Measurements from ENCODE around the gene ZNF583.
A peak's percentile ranks its signal among the peaks of the same experiment; 100 is the strongest.

Gene ZNF583

DNA sequence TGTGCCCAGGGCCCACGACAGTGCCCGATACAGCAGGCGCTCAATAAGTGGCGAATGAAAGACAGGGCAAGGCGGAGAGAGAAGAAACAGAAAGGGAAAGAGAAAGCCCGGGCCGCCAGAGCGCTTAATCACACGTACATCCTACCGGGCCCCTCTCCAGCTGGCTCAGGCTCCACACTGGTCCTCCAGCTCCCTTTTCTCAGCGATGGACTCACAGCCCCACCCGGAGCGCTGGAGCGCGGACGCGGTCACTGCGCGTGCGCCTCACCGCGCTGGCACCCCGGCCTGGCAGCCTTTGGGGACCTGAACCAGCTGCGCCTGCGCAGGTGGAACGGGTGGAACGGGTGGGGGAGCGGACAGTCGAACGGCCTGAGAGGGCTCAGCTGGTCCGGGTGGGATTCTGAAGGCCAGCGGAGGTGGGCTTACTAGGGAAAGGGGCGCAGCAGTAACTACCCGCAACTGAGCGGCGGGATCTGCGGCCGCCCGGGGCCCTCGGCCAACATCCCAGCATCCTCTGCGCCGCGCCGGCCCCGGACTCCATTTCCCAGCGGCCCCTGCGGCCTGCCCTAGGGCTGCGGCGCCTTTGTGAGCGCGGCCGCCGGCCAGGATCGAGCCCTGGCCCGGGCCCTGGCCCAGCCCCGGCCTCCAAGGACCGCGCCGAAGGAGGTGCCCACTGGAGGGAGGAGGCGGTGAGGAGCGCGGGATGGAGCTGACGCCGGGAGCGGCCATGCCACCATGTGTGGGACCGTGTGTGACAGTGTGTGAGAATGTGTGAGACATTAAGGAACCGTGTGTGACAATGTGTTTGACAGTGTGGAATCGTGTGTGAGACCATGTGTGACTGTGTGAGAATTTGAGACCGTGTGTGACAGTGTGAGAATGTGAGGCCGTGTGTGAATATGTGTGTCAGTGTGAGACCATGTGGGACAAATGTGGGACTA is at the start of gene ZNF583:
Gene ZNF583, plus strand, starts transcription at position 569 of the 941 bp plus-strand sequence. CDS start 2,783 bp downstream, outside the sequence.
- peak within 1 kb of the TSS; percentile 91 for H3K4me3 ChIP-seq (ENCODE audit: low read length)
- TF ChIP-seq ZNF274 (IDR thresholded peaks at IDR 0.05; ENCODE audit: low read depth, low read length), result no peak

DNA sequence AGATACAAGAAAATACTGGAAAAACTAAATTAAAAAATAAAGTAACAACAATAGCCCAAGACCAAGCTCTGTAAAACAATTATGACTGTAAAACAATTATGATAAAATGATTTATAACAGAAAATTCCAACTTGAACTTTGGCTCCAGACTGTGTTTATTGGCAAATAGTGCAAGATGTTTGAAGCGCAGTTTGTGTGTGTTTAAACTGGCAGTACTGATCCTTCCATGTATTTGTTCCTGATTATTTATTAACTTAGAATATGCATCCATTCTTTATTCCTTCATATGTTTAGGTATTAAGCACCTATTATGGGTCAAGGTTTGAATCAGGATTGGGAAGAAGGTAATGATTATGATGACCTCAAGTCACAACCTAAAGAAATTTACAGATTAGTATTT is 48.6 kb upstream of the ZNF583 start:
- TF ChIP-seq ZNF274 (IDR thresholded peaks at IDR 0.05; ENCODE audit: low read depth, low read length), result no peak
- H3K4me3 ChIP-seq (ENCODE audit: low read length), result no peak overlapping the region

DNA sequence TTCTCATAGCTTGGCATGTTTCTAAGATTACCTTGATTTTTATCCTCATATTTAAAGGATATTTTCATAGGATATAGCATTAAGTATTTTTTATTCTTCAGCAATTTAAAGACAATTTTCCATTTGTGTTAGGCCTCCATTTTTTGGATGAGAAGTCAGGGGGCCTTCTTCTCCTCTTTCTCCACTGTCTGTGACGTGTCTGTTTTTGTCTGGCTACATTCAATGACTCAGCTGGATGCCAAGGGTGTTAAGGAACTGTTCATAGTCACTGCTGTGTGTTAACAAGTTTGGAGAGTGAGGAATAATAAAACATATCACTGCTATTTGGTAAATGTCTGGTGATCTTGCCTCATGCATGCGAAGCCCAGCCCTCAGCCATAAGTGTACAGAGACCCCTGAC is 47.2 kb upstream of the ZNF583 start:
- H3K4me3 ChIP-seq (ENCODE audit: low read length), result no peak overlapping the region
- no peak for TF ChIP-seq ZNF274 (IDR thresholded peaks at IDR 0.05; ENCODE audit: low read depth, low read length)

DNA sequence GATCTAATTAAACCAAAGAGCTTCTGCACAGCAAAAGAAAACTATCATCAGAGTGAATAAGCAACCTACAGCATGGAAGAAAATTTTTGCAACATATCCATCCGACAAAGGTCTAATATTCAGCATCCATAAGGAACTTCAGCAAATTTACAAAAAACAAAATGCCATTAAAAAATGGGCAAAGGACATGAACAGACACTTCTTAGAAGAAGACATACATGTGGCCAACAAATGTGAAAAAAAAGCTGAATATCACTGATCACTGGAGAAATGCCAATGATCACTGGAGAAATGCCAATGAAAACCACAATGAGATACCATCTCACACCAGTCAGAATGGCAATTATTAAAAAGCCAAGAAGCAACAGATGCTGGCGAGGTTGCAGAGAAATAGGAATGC is 43.3 kb upstream of the ZNF583 start:
- no peak overlapping the region for H3K4me3 ChIP-seq (ENCODE audit: low read length)
- no peak for TF ChIP-seq ZNF274 (IDR thresholded peaks at IDR 0.05; ENCODE audit: low read depth, low read length)

DNA sequence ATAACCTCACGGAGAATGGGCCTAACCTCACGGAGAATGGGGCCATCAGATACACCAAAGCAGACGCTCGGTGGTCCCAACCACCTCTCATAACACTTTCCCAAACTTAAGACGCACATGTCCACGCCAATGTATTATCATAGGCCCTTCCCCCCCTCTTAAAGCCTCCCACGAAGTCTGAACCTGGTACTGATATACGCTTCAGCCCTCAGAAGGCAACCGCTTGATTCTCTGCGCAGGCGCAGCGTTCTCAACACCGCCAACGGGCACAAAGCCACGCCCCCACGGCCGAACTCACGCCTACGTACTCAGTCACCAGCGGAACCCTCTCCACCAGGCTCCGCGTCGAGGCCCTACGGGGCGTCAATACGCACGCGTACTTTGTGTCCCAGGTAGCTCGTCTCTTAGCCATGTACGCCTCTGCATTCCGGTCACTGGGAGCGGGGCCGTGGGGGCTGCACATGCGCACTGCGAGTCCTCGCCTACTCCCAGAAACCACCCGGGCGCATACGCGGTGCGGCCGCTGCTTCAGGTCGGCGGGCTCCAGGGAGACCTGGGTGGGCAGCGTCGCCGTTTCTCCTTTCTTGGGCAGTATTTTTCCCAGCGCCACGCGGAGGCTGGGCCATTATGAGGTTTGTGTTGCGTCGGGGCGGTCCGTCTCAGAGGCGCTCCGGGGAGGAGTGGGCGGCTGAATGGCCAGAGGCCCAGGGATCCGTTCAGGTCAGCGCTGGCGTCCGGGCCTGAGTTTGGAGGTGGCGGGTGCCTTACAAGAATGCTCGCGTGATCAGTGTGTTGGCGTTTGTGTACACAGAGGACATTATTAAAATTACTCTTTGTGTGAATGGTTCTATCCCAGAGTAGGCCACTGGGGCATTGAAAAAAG is 36.1 kb upstream of the ZNF583 start:
- peak overlapping the region; percentile 56 for H3K4me3 ChIP-seq (ENCODE audit: low read length)
- TF ChIP-seq ZNF274 (IDR thresholded peaks at IDR 0.05; ENCODE audit: low read depth, low read length), result no peak

DNA sequence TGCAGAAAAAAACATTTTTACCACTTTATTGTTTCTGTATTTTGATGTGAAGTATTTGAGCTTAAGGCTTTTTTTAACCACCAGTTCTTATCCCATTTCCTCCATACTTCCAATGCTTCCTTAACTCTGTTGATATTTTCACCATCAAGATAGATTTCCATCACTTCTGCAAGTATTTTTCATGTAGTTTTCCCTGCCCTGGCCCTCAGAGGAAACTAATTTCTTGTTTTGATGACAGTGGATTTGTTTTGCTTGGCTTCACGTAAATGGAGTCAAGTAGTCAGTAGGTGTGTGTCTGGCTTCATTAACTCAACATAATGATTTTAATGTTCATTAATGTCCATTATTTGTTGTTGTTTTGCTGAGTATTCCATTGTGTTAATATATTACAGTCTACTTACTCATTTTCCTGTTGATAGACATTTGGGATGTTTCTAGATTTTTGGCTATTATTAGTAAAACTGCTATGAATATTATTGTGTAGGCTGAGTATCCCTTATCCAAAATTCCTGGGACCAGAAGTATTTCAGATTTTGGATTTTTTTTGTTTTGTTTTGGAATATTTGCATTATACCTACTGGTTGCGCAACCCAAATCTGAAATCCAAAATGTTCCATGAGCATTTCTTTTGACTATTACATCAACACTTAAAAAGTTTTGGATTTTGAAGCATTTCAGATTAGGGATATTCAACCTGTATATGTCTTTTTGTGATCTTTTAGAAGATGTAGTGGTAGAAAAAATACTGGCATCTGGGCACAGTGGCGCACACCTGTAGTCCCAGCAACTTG is 34.1 kb upstream of the ZNF583 start:
- H3K4me3 ChIP-seq (ENCODE audit: low read length), result no peak overlapping the region
- TF ChIP-seq ZNF274 (IDR thresholded peaks at IDR 0.05; ENCODE audit: low read depth, low read length), result no peak

DNA sequence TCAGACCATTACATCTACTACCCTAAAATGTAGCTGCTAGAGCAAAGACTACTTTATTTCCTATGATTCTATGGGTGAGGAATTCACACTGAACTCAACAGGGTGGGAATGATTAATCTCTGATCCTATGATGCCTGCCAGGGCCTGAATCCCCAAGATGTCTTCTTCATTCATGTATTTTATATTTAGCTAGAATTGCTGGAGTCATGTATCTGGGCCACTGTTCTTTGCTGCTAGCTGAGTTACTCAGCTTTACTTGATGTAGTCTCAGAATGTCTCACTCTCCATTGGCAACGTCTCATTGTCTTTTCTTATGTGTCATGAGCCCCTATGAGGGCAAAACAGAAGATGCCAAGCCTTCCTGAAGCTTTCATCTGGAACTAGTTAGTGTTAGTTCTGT is 31.9 kb upstream of the ZNF583 start:
- no peak overlapping the region for H3K4me3 ChIP-seq (ENCODE audit: low read length)
- TF ChIP-seq ZNF274 (IDR thresholded peaks at IDR 0.05; ENCODE audit: low read depth, low read length), result no peak

DNA sequence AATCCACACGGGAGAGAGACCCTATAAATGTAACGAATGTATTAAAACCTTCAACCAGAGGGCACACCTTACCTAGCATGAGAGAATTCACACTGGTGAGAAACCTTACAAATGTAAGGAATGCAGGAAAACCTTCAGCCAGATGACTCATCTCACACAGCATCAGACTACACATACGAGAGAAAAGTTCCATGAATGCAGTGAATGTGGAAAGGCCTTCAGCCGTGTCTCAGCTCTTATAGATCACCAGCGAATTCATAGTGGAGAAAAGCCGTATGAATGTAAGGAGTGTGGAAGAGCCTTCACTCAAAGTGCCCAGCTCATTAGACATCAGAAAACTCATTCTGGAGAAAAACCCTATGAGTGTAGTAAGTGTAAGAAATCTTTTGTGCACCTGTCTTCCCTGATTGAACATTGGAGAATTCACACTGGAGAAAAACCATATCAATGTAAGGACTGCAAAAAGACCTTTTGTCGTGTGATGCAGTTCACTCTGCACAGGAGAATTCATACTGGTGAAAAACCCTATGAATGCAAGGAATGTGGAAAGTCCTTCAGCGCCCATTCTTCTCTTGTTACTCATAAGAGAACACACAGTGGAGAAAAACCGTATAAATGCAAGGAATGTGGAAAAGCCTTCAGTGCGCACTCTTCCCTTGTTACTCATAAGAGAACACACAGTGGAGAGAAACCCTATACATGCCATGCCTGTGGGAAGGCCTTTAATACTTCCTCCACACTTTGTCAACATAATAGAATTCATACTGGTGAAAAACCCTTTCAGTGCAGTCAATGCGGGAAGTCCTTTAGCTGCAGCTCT is 26.8 kb upstream of the ZNF583 start:
- peak; percentile 74; the same call in 1 of the 2 replicates for TF ChIP-seq ZNF274 (IDR thresholded peaks at IDR 0.05; ENCODE audit: low read depth, low read length)
- no peak overlapping the region for H3K4me3 ChIP-seq (ENCODE audit: low read length)

DNA sequence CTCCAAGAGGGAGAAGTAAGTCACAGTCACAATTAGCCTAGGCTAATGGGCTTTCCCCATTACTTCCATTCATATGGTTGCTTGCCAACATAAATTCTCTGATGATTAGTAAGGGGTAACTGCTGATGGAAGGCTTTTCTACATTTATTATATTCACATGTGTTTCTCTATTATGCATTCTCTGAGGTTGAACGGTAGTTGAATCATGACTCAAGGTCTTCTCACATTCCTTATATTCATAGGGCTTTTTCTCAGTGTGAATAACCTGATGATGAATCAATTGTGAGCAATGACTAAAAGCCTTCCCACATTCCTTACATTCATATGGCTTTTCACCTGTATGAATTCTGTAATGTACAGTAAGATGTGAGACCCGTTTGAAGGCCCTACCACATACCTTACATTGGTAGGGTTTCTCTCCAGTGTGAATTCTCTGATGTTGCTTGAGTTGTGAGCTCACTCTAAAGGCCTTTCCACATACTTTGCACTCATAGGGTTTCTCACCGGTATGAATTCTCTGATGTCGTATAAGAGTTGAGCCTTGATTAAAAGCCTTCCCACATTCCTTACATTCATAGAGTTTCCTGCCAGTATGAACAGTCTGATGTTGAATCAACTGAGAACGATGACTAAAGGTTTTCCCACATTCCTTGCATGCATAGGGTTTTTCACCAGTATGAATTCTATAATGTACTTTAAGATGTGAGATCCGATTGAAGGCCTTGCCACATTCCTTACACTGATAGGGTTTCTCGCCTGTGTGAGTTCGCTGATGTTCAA is 20.1 kb upstream of the ZNF583 start:
- no peak overlapping the region for H3K4me3 ChIP-seq (ENCODE audit: low read length)
- no peak for TF ChIP-seq ZNF274 (IDR thresholded peaks at IDR 0.05; ENCODE audit: low read depth, low read length)

DNA sequence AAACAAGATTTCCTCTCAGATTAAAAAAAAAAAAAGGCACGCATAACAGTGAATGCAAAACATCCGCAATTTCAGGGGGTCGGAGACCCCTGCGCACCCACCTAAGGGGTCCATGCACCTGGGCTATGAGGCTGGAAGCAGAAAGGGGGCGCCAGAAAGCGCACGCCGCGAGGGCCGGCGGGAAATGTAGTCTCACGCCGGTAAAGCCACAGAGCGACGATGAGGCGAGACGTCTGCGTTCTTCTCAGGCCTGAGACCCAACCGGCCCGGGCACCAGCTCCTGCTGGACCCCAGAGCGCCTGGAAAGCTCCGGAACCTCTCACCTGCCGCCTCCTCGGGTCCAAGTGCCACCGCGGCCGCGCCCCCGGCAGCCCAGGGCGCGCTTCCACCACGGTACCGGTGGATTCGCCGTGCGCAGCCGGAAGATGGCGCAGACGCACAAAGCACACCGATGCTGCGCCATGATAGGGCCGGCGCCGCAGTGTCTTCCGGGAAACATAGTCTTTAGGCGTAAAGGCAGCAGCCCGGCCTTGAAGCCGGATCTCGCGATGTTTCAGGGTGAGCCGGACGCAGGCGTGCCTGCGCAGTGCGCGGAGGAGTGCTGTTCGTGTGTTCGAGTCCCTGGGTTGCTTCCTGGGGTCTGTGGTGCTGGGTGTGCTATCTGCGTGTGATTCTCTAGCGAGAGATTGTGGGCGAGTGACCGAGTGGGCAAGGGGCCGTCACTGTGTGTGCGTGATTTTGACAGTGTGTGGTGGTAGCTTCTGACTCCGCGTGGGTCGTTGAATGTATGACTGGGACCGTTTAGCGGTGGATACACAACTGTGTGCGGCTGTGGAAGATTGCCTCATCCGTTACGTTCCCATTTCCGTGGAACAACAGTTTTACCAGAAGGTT is 10.8 kb upstream of the ZNF583 start, which contains the start of gene ZNF582:
Gene ZNF582, minus strand, starts transcription at position 416 of the 894 bp plus-strand sequence. CDS start 1,782 bp downstream, outside the sequence.
- TF ChIP-seq ZNF274 (IDR thresholded peaks at IDR 0.05; ENCODE audit: low read depth, low read length), result no peak
- peak within 1 kb of the TSS; percentile 74 for H3K4me3 ChIP-seq (ENCODE audit: low read length)

DNA sequence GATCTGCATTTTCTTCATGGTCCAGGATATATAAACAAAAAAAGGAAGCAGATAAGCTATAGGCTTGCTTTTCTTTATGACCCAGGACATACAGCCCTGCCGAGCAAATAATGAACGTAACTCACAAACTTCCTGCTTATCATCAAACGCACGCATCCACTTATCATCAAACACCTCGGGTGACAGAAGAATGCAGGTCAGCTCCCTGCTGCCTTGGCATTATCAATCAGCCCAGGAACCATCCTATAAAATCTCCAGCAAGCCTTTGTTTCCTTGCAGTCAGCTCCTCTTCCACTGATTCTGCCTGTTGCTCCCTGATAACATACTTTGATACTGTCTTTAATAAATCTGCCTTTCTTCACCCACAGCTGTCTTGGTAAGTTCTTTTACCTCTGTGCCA is 5.3 kb upstream of the ZNF583 start:
- H3K4me3 ChIP-seq (ENCODE audit: low read length), result no peak overlapping the region
- TF ChIP-seq ZNF274 (IDR thresholded peaks at IDR 0.05; ENCODE audit: low read depth, low read length), result no peak
